ENCODE measurements around the gene EPHB1. TPM values are rescaled to one million over a fixed set of nuclear protein-coding genes. Genes with fewer than 3 reads are reported as not detected.
A peak's percentile ranks its signal among the peaks of the same experiment; 100 is the strongest.

EPHB1 gene
- polyA plus RNA-seq, 4 donors: 0.65 to 1.0 TPM; not detected in 2

DNA sequence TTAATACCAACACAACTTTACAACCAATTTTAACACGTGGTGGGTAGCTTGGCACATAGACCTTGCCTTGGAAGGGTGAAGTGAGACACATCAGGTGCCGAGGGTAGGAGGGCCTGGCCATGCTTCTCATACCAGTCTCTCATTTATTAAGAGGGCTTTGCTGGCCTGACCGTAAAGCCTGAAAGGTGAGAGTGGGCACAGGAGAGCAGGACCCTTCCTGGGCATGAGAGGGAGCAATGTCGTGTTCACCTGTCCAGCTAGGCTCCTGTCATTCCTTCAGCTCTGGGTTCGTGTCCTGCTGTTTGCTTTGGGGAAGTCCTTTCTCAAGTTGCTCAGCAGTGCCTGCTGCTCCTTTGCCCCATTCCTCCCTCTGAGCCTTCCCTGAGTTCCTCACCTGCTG is 294.4 kb downstream of the EPHB1 start:
- Histone ChIP-seq H3K27ac (ENCODE audit: low read depth in 1 of 3, low read length in 2 of 3) (no peak overlapping the region), H3K27me3 (ENCODE audit: control insufficient read depth in 3 of 3, insufficient read depth in 3 of 3, low read length in 3 of 3) (no peaks in the 10 kb centered on the region), H3K4me1 (ENCODE audit: control insufficient read depth in 3 of 3, insufficient read depth in 2 of 3, low read depth in 1 of 3, low read length in 2 of 3) (no peaks in the 10 kb centered on the region), H3K36me3 (ENCODE audit: control insufficient read depth in 3 of 3, insufficient read depth in 2 of 3, low read depth in 1 of 3, low read length in 3 of 3) (no peaks in the 10 kb centered on the region), H3K4me3 (ENCODE audit: low read depth in 1 of 3, low read length in 3 of 3) (no peak overlapping the region), H3K9me3 (ENCODE audit: control insufficient read depth in 2 of 2, insufficient read depth in 1 of 2, low read depth in 1 of 2, low read length in 1 of 2) (no peaks in the 10 kb centered on the region)
- DNase-seq: no peak
- FAIRE-seq: no peak
- 71 to 84% (median 73%) methylated on average over 5 of the region's 5 CpGs for WGBS, 3 donors

DNA sequence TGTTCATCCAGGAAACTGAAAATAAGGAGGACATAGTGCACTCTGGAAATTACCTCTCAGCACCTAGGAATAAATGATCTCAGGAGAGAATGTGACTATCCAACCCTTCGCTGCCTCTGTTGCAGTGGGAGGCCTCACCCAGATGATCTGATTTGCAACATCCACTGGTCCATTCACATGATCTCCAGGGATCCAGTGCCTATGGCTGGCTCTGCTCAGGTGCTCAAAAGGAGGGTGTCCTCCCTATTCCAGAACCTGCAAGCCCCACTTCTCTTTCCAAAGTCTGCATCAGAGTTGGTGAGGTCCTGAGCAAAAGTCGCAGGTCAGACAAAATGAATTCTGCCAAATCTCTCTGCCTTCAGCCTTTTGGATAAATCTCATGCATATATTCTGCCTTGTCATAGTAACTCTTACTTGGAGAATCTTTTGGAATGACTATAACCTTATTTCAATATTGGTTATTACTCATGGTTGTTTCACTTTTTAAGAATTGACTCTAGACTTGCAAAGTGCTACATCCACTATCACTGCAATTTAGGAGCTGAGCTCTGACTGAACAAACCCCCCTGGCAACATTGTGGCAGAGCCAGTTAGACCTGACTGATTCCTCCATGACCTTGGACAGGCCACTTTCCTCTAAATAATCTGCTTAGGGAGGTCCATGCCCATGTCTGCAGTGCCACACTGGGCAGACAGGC is 295.1 kb downstream of the EPHB1 start:
- no peaks in the 10 kb centered on the region for H3K36me3 ChIP-seq (ENCODE audit: control insufficient read depth in 3 of 3, insufficient read depth in 2 of 3, low read depth in 1 of 3, low read length in 3 of 3)
- H3K9me3 ChIP-seq (ENCODE audit: control insufficient read depth in 2 of 2, insufficient read depth in 1 of 2, low read depth in 1 of 2, low read length in 1 of 2): no peaks in the 10 kb centered on the region
- DNase-seq (no peak), FAIRE-seq (no peak)
- H3K27me3 ChIP-seq (ENCODE audit: control insufficient read depth in 3 of 3, insufficient read depth in 3 of 3, low read length in 3 of 3): no peaks in the 10 kb centered on the region
- H3K4me1 ChIP-seq (ENCODE audit: control insufficient read depth in 3 of 3, insufficient read depth in 2 of 3, low read depth in 1 of 3, low read length in 2 of 3): no peaks in the 10 kb centered on the region
- 80 to 90% (median 85%) methylated on average over 2 of the region's 2 CpGs for WGBS, 3 donors
- H3K4me3 ChIP-seq (ENCODE audit: low read depth in 1 of 3, low read length in 3 of 3): no peak overlapping the region
- H3K27ac ChIP-seq (ENCODE audit: low read depth in 1 of 3, low read length in 2 of 3): no peak overlapping the region

DNA sequence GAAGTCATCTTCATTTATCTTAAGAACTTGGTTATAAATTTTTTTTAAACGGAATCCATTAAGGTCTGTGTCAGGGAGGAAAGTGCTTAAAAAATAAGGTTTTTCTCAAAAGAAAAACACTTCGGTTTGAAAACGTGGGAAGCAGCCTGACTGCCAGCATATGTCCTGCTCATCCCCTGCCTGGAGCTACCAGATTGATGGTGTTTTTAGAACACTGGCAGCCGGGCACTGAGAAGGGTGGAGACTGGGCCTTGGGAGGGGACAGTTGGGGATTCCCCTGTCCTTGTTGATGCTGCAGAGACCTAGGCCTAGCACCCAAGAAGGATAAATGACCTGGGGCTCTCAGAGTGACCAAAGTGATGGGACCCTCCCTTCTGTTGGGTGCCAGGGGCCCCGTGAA is 296.9 kb downstream of the EPHB1 start:
- no peak overlapping the region for H3K4me3 ChIP-seq (ENCODE audit: low read depth in 1 of 3, low read length in 3 of 3)
- H3K4me1 ChIP-seq (ENCODE audit: control insufficient read depth in 3 of 3, insufficient read depth in 2 of 3, low read depth in 1 of 3, low read length in 2 of 3): no peaks in the 10 kb centered on the region
- no peaks in the 10 kb centered on the region for H3K36me3 ChIP-seq (ENCODE audit: control insufficient read depth in 3 of 3, insufficient read depth in 2 of 3, low read depth in 1 of 3, low read length in 3 of 3)
- DNase-seq (no peak), FAIRE-seq (no peak)
- no peaks in the 10 kb centered on the region for H3K27me3 ChIP-seq (ENCODE audit: control insufficient read depth in 3 of 3, insufficient read depth in 3 of 3, low read length in 3 of 3)
- 71 to 89% (median 78%) methylated on average over 5 of the region's 5 CpGs for WGBS, 3 donors
- no peak overlapping the region for H3K27ac ChIP-seq (ENCODE audit: low read depth in 1 of 3, low read length in 2 of 3)
- H3K9me3 ChIP-seq (ENCODE audit: control insufficient read depth in 2 of 2, insufficient read depth in 1 of 2, low read depth in 1 of 2, low read length in 1 of 2): no peaks in the 10 kb centered on the region

DNA sequence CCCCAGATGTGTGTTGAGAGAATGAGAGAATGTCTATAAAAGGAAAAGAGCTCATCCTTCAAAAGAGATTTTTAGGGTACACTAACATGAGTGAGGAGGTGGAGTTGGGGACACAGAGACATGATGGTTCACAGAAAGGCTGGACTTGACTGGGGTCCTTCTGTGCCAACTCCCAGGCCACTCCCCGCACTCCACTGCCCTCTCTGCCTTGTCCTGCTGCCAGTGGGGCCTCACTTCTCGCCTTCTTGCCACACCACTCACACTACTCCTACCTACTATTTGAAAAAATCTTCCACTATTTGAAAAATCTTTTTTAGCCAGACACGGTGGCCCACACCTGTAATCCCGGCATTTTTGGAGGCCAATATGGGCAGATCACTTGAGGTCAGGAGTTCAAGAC is 298.1 kb downstream of the EPHB1 start:
- H3K27me3 ChIP-seq (ENCODE audit: control insufficient read depth in 3 of 3, insufficient read depth in 3 of 3, low read length in 3 of 3): no peaks in the 10 kb centered on the region
- no peak for DNase-seq
- no peak overlapping the region for H3K4me3 ChIP-seq (ENCODE audit: low read depth in 1 of 3, low read length in 3 of 3)
- H3K4me1 ChIP-seq (ENCODE audit: control insufficient read depth in 3 of 3, insufficient read depth in 2 of 3, low read depth in 1 of 3, low read length in 2 of 3): no peaks in the 10 kb centered on the region
- no peaks in the 10 kb centered on the region for H3K9me3 ChIP-seq (ENCODE audit: control insufficient read depth in 2 of 2, insufficient read depth in 1 of 2, low read depth in 1 of 2, low read length in 1 of 2)
- H3K27ac ChIP-seq (ENCODE audit: low read depth in 1 of 3, low read length in 2 of 3): no peak overlapping the region
- 90 to 93% (median 91%) methylated on average over 4 of the region's 4 CpGs for WGBS, 3 donors
- H3K36me3 ChIP-seq (ENCODE audit: control insufficient read depth in 3 of 3, insufficient read depth in 2 of 3, low read depth in 1 of 3, low read length in 3 of 3): no peaks in the 10 kb centered on the region
- FAIRE-seq: no peak

DNA sequence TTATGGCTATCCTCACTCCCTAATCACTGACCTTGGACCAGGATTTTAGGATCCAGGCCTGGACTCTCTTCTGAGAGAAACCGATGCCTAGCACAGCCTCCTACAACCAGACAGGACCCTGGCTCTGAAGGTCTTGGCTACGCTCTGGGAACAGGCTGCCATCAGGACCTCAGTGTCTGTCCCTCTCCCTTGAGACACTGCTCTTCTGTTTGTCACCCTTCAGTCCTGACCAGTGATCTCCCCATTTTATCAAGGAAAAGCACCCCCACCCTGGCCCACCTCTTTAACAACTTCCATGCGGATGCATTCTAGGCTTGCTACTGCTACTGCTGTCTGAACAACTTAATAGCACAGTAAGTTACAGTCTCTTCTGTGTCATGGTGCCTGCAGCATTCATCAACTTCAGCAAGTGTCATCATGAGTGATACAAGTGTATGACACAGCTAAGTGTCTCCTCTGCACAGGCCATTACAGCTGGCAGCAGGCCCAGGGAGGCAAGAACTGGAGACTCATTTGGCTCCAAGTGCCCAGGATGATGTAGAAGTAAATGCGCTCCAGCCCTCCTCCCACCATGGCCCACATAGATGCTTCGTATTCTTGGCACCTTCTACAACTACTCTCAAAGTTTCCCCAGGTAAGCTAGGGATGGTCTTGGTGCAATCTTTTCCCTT is 302.4 kb downstream of the EPHB1 start:
- DNase-seq (no peak), FAIRE-seq (no peak)
- H3K27me3 ChIP-seq (ENCODE audit: control insufficient read depth in 3 of 3, insufficient read depth in 3 of 3, low read length in 3 of 3): no peaks in the 10 kb centered on the region
- no peaks in the 10 kb centered on the region for H3K4me1 ChIP-seq (ENCODE audit: control insufficient read depth in 3 of 3, insufficient read depth in 2 of 3, low read depth in 1 of 3, low read length in 2 of 3)
- H3K27ac ChIP-seq (ENCODE audit: low read depth in 1 of 3, low read length in 2 of 3): no peak overlapping the region
- no peaks in the 10 kb centered on the region for H3K9me3 ChIP-seq (ENCODE audit: control insufficient read depth in 2 of 2, insufficient read depth in 1 of 2, low read depth in 1 of 2, low read length in 1 of 2)
- 80 to 82% (median 80%) methylated on average over 5 of the region's 5 CpGs for WGBS, 3 donors
- H3K36me3 ChIP-seq (ENCODE audit: control insufficient read depth in 3 of 3, insufficient read depth in 2 of 3, low read depth in 1 of 3, low read length in 3 of 3): no peaks in the 10 kb centered on the region
- H3K4me3 ChIP-seq (ENCODE audit: low read depth in 1 of 3, low read length in 3 of 3): no peak overlapping the region

DNA sequence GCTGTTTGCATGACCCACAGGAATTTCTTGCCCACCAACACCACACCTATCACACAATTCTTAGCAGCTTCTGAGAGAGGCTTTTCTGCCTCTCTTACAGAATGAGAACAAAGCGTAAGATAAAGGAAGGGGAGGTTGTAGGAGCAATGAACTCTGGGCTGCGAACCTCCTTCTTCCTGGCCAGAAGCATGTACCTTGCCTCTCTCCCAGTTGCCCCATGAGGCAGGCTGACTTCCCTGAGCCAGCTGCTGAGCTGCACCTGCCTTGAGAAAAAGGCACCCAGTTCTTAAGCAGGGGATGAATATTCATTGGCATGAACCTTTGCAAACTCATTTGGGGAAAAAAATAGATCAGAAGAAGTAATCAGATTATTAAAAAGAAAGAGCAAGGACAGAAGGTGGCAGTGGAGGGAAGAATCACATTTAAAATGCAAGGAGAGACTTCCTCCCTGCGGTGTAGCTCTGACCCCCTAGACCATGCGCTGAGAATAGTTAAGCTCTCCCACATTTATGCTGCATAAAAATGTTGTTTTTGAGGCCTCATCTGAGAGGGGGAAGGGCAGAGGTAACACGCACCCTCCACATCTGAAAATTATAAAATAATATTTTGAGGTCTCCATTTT is 304.8 kb downstream of the EPHB1 start:
- FAIRE-seq: no peak
- H3K9me3 ChIP-seq (ENCODE audit: control insufficient read depth in 2 of 2, insufficient read depth in 1 of 2, low read depth in 1 of 2, low read length in 1 of 2): no peaks in the 10 kb centered on the region
- DNase-seq: peak in 1 of 2 donors; percentile 5

DNA sequence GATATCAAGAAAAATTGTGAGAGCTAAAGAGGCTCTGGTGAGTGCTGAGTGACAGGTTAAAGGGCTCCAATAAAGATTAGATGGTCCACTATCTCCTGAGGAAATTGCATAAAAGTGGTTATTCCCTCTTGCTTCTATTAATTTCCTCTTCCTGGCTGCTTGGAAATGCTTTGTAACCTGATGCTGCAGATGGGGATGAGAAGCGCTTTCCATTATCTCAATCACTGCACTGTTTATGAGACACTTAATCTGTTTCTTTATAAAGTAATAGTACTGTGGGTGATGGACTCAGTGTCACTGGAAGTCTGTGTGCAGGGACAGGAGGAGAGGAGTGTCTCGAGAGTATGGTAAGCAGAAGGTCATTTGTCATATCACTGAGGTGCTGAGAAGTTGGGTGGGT is 305.3 kb downstream of the EPHB1 start:
- FAIRE-seq (no peak), DNase-seq (no peak)
- Histone ChIP-seq H3K9me3 (ENCODE audit: control insufficient read depth in 2 of 2, insufficient read depth in 1 of 2, low read depth in 1 of 2, low read length in 1 of 2) (no peaks in the 10 kb centered on the region), H3K4me3 (ENCODE audit: low read depth in 1 of 3, low read length in 3 of 3) (no peak overlapping the region), H3K36me3 (ENCODE audit: control insufficient read depth in 3 of 3, insufficient read depth in 2 of 3, low read depth in 1 of 3, low read length in 3 of 3) (no peaks in the 10 kb centered on the region), H3K4me1 (ENCODE audit: control insufficient read depth in 3 of 3, insufficient read depth in 2 of 3, low read depth in 1 of 3, low read length in 2 of 3) (no peaks in the 10 kb centered on the region), H3K27ac (ENCODE audit: low read depth in 1 of 3, low read length in 2 of 3) (no peak overlapping the region), H3K27me3 (ENCODE audit: control insufficient read depth in 3 of 3, insufficient read depth in 3 of 3, low read length in 3 of 3) (no peaks in the 10 kb centered on the region)
- WGBS, 3 donors: 61 to 82% (median 71%) methylated on average over 2 of the region's 2 CpGs

More for the DNA sequence above, 304.8 kb downstream of the EPHB1 start:
- no peaks in the 10 kb centered on the region for H3K36me3 ChIP-seq (ENCODE audit: control insufficient read depth in 3 of 3, insufficient read depth in 2 of 3, low read depth in 1 of 3, low read length in 3 of 3)
- no peaks in the 10 kb centered on the region for H3K27me3 ChIP-seq (ENCODE audit: control insufficient read depth in 3 of 3, insufficient read depth in 3 of 3, low read length in 3 of 3)
- WGBS, 3 donors: 57 to 62% (median 60%) methylated on average over 5 of the region's 5 CpGs
- no peaks in the 10 kb centered on the region for H3K4me1 ChIP-seq (ENCODE audit: control insufficient read depth in 3 of 3, insufficient read depth in 2 of 3, low read depth in 1 of 3, low read length in 2 of 3)
- no peak overlapping the region for H3K27ac ChIP-seq (ENCODE audit: low read depth in 1 of 3, low read length in 2 of 3)
- no peak overlapping the region for H3K4me3 ChIP-seq (ENCODE audit: low read depth in 1 of 3, low read length in 3 of 3)

DNA sequence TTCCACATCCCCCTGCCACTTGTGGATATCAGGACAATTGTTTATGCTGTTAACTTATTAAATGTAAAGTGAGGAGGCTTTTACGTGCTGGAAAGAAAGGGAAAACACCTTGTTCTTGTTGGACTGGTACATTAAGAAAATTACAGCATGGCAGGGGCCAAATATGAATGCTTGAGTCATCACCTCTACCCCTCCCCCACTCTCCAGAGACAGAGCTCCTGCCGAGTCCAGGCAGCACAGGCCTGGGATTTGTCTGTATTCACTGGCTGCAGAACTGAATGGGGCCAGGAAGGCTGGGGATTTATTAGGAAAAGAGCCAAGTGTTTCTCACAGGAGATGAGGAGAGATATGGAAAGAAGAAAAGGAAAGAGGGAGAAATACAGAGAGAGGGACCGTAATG is 308.9 kb downstream of the EPHB1 start:
- Histone ChIP-seq H3K36me3 (ENCODE audit: control insufficient read depth in 3 of 3, insufficient read depth in 2 of 3, low read depth in 1 of 3, low read length in 3 of 3) (no peaks in the 10 kb centered on the region), H3K27me3 (ENCODE audit: control insufficient read depth in 3 of 3, insufficient read depth in 3 of 3, low read length in 3 of 3) (no peaks in the 10 kb centered on the region), H3K9me3 (ENCODE audit: control insufficient read depth in 2 of 2, insufficient read depth in 1 of 2, low read depth in 1 of 2, low read length in 1 of 2) (peaks cover 0 to 2% of the 10 kb centered on the region in 2 donors), H3K27ac (ENCODE audit: low read depth in 1 of 3, low read length in 2 of 3) (no peak overlapping the region), H3K4me3 (ENCODE audit: low read depth in 1 of 3, low read length in 3 of 3) (no peak overlapping the region), H3K4me1 (ENCODE audit: control insufficient read depth in 3 of 3, insufficient read depth in 2 of 3, low read depth in 1 of 3, low read length in 2 of 3) (no peaks in the 10 kb centered on the region)
- FAIRE-seq: no peak
- 54 to 80% (median 58%) methylated on average over 3 of the region's 3 CpGs for WGBS, 3 donors
- DNase-seq: no peak
